Measurements from ENCODE around the gene UTP3. TPM values are rescaled to one million over a fixed set of nuclear protein-coding genes. Genes with fewer than 3 reads are reported as not detected.
A peak's percentile ranks its signal among the peaks of the same experiment; 100 is the strongest.
"Not testable (repeated sequence)": the region's sequence is repeated elsewhere in the genome, so short reads cannot be mapped to it uniquely, and the experiment has no call there.

UTP3 gene, protein sequence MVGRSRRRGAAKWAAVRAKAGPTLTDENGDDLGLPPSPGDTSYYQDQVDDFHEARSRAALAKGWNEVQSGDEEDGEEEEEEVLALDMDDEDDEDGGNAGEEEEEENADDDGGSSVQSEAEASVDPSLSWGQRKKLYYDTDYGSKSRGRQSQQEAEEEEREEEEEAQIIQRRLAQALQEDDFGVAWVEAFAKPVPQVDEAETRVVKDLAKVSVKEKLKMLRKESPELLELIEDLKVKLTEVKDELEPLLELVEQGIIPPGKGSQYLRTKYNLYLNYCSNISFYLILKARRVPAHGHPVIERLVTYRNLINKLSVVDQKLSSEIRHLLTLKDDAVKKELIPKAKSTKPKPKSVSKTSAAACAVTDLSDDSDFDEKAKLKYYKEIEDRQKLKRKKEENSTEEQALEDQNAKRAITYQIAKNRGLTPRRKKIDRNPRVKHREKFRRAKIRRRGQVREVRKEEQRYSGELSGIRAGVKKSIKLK
- 15.0 and 16.0 TPM in 2 replicates for total RNA-seq (2014; rRNA removed; shearing (Covaris generic))

DNA sequence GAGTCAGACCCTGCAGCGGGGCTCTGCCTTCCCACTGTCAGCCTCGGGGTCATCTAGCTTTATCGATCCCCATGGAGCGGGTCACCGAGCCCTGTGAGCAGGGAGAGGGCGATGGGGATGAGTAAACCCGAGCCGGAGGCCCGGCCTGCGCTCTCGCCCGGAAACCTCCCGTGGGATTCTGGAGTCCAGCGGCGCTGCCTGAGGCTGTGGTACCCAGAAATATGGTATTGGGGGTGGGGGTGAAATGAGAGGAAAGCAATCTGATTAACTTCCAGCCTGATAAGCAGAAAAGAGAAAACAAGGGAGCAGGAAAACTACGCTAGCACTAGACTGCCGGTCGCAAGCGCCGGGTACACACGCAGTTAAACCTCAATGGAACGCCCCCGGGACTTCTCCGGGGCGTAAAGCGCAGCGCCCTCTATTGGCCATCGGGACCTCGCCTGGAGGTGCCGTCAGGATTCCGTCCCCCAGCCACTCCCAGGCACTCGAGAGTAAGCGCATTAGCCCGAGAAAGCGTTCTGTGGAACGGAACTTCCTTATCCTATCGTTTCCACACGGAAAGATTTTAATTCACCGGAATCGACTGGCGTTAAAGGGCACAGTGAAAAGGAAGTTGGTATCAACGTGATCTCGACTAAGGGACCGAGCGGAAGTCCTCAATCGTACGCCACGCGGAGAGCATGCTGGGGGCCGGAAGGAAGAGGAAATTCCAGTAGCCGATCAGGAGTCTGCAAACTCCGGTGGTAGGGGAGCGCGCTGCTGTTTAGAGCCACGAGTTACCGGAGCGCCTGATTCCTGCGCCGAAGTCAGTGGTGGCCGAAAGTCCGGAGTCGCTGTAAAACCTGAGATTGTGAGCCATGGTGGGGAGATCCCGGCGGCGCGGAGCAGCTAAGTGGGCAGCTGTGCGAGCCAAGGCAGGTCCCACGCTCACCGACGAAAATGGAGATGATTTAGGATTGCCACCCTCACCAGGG lies at the start of gene UTP3:
Gene UTP3 (plus strand): TSS at position 712 of the 974 bp plus-strand sequence. CDS start 146 bp downstream, at position 858.
- peak; percentile 98 for DNase-seq (ENCODE audit: low read depth)

DNA sequence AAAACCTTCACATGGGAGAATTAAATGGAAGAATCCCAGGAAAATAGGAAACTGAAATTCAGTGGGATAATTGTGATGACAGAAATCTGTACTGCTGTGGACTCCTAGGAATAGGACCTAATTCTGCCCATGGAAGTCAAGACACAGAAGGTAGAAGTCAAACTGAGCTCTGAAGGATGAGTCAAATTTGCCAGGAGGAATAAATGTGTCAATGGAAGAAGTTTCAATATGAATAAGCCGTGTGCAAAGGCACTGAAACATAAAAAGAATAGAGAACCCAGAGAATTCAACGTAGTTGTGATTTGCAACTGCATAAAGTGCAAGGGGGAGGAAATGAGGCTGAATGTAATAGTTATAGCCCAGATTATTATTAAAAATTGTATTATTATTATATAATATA lies 48.1 kb upstream of the UTP3 start:
- DNase-seq (ENCODE audit: low read depth), result no peak

DNA sequence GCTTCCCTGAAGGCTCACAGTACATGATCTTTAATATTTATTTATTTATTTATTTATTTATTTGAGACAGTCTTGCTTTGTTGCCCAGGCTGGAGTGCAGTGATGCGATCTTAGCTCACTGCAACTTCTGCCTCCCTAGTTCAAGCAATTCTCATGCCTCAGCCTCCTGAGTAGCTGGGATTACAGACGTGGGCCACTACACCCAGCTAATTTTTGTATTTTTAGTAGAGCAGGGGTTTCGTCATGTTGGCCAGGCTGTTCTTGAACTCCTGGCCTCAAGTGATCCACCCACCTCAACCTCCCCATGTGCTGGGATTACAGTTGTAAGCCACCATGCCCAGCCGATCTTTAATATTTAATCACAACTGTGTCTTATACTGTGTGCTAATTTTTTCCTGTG lies 37.6 kb upstream of the UTP3 start:
- DNase-seq (ENCODE audit: low read depth), result not testable (repeated sequence)

DNA sequence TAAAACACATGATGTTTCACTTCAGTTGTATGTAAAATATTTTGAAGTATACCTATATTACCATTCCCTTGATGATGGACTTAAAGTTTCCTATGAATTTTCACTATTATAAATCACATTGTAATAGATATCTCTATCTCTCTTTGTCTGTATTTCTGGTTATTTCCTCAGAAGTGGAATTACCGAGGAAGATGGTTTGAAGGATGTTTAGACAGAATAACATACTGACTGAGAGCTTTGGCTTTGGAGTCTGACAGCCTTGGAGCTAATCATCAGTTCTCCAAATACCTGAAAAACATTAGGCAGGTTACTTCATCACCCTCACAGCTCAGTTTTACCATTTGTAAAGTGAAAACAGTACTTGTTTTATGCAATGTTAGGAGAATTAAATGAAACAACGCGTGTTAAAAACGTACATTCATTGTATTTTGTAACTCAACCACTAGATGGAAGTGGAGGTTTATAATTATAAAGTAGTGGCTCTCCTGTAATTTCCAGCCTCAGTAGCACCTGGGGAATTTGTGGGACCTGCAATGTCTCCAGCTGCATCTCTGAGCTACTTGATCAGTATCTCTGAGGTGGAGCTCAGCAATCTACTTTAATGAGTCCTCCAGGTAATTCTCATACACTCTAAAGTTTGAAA lies 36.3 kb upstream of the UTP3 start:
- peak; percentile 28 for DNase-seq (ENCODE audit: low read depth)

DNA sequence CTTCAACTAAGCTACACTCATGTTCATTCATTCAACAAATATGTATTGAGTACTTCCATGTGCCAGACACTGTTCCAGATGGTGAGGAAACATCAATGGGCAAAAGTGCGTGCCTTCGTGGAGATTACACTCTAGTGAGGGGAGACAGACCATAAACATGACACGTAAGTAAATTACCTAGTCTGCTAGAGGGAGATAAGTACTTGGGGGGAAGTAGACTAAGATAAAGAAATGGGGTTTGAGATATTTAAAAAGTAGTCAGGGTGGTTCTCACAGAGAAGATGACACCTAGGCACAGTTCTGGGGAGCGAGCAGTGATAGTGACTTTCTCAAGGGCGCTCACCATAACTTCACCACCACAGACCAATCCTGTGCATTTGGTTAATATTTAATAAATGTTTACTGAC lies 33.7 kb upstream of the UTP3 start:
- no peak for DNase-seq (ENCODE audit: low read depth)

DNA sequence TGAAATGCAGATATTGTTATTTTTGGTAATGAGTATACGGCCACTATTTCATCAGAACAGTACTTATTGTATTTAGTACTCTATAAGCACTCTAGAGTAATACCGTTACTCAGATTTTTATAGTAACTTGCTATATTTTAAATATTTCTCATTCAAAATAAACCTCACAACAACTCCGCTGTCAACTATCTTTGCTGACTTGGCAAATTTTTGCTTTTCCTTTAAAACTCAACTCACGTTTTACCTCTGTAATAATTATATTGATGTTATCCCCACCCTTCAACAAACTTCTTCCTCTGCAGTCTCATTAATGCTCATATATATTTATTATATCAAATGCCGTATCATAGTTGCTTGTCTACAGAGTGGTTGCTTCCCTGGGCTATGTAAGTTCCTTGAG lies 31.0 kb upstream of the UTP3 start:
- DNase-seq (ENCODE audit: low read depth), result no peak

DNA sequence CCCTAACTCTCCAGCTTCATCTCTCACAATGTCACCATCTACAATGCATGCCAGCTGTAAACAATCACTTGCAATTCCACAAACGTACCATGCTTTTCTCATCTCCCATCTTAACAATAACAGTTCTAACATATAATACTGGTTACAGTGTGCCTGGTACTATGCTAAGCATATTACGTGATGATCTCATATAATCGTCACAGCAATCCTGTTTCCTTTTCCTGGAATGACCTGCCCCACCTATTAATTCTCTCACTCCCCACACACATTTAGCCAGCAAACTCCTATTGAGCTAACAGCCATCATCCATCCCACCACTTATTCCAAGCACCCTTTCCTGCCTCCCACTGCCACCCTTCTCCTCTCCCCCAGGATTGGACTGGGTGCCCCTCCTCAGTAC lies 29.9 kb upstream of the UTP3 start:
- DNase-seq (ENCODE audit: low read depth), result no peak

DNA sequence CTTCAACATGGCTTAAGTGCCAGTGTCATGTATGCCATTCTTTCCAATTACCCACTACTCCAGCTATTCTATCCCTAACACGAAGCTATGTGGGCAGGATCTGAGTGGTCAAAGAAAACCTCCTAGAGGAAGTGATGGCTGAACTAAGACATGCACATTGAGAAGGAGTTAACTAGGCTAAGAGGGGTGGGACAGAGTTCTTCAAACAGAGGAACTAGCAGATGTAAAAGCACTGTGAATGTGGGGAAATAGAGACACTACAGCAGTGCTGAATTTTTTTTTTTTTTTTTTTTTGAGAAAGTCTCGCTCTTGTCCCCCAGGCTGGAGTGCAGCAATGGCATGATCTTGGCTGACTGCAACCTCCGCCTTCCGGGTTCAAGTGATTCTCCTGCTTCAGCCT lies 28.2 kb upstream of the UTP3 start:
- no peak for DNase-seq (ENCODE audit: low read depth)

DNA sequence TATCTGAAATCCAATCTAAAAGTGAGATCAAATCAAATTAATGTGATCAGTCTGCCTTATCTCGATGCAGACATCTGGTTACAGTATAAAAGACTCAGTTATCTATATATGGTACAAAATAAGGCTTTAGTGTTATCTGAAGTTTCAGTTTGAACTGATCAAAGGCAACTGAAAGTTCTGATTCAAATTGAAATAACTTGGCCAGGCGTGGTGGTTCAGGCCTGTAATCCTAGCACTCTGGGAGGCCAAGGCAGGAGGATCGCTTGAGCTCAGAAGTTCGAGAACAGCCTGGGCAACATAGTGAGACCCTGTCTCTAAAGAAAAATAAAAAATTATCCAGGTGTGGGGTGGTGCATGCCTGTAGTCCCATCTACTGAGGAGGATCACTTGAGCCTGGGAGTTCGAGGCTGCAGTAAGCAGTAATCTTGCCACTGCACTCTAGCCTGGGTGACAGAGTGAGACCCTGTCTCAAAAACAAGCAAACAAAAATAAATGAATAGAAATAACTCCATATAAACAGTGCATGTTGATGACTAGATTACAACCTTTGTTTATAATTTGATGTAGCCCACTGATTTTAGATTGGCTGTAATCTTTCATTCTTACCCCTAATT lies 26.9 kb upstream of the UTP3 start:
- not testable (repeated sequence) for DNase-seq (ENCODE audit: low read depth)

DNA sequence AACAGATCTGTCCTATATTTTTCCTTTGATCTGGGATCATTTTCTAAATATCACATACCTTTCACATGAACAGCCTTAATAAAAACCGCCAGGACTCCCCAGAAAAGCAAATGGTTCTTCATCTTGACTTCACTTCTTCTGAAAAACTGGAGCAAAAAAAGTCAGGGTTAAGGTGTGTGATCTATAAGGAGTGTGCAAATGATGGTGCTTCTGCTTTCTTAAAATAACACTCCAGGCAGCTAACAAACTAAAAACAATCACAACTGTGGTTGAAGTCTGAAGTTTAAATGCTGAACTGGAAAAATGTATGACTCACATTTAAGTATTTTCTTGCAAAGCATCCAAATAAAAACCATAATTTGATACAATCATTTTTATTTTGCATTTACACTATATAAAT lies 22.0 kb upstream of the UTP3 start, which contains the start of gene JCHAIN:
Gene JCHAIN (minus strand): TSS at position 140 of the 400 bp plus-strand sequence. CDS start 18 bp downstream, at position 122.
- DNase-seq (ENCODE audit: low read depth), result no peak

DNA sequence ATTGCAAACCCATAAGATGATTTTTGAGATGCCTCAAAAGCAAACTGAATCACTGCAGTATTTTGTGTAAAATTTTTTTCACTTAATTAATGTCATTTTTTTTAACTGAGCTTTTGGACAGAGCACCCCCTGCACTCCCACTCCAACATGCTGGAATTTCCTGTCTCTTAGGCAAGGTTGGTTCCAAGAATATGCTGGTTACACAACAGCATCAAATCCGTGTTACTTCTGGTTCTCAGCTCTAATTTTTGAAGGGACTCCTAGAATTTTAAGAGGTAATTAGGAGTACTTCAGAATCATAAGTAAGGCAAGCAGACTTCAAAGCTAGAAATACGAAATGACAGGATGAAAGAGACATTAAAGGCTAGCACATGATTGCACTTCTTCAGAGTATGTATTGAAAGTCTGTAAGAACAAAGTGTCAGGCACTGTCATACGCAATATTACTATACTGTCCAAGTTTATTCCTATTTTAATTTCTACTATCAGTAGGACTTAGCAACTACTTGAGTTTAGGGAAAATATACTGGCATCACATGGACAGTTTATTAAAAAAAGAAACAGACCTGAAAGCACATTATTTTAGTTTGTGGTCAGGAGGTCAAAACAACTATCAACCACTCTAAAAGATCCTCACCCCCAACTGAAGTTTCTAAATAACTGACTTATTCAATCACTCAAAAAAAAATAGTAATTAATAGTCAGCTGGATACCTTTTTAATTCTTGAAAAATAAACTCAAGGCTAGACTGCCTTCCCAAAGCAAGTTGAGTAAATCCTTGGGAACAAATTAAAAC lies 20.4 kb upstream of the UTP3 start:
- DNase-seq (ENCODE audit: low read depth), result no peak

DNA sequence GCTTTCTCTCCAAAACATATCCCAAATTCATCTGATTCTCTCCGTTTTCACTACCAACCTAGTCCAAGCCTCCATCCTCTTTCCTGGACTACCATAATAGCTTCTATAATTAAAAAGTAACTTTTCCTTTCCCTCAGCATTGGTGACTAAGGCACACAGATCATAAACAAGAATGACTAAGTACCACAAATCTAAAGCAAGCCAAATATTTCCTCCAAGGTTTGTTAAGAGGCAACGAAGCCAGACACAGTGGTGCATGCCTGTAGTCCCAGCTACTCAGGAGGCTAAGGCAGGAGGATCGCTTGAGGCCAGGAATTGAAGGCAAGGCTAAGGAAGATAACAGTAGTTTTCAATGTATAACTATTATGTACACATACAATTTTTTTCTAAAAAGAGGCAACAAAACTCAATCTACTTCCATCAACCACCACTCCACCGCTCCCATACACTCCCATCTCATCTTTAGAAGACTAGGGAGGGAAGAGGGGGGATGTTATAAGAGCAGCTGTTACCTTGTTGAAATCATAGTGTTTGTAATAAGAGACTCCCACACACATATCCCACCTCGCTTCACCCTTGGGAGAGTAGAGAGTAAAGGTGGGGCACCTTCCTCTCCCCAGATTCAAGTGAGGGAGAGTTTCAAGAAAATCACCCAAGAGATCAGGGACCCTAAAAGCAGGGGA lies 17.9 kb upstream of the UTP3 start:
- DNase-seq (ENCODE audit: low read depth), result no peak

DNA sequence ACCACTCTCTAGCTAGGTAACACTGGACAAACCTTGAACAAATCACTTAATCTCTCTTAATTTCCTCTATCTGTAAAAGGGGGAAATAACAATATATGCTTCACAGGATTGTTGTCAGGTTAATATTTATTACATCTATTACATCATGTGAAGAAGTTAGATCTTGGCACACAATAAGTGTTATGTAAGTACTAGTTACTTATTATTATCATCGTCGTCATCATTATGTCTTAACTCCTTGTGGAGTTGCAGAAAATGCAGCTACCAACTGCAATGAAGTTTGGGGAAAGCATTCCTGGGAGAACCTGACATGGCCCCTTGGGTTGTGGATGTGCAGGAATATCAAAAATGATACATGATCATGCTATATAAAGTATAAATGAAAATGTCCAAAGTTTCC lies 17.2 kb upstream of the UTP3 start:
- no peak for DNase-seq (ENCODE audit: low read depth)

DNA sequence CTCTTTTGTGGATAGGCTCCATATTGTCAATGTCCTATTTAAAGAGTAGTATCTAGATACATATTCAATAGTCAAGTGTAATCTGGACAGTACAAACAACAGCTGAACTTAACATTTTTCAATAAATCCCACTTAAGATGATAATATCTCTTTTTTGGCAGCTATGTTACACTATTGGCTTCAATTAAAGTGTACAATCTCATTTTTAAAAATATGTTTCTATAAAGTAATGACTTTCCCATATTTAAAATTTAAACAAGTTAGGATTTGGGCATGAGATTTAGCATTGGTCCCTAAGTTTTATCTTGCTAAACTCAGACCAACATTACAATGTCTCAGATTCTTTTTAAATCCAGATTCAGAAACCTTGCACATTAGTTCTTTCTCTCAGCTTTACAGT lies 14.1 kb upstream of the UTP3 start:
- DNase-seq (ENCODE audit: low read depth), result no peak

DNA sequence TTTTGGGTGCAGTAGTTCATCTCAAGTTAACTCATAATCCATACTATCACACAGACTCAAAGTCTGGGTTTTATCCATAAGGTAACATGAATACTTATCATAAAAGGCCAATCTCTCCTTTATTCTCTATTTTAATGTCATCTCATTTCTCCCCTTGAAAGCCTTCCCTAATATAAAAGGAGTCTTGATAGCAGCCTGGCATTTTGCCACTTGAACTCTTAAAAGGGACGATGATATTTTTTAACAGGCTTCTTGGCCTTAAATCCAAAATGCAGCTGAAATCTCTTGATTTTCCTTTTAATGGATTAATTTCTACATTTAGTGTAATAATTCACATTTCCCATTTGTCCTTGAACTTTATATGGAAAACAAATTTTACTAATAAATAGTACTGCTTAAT lies 13.6 kb upstream of the UTP3 start:
- no peak for DNase-seq (ENCODE audit: low read depth)

DNA sequence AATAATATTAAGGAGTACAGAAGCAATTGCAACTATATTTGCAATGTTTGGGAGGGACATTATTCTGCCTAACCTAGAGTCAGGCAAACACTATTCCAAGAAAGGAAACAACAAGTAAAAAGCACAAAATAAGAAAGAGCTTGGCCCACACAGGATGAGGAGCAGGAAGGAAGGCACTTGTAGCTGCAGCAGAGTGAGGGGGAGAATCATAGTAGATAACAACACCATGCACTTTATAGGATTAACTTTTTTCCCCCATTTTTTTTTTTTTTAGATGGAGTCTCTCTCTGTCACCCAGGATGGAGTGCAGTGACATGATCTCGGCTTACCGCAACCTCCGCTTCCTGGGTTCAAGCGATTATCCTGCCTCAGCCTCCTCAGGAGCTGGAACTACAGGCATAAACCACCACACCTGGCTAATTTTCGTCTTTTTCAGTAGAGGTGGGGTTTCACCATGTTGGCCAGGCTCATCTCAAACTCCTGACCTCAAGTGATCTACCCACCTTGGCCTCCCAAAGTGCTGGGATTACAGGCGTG lies 11.7 kb upstream of the UTP3 start:
- DNase-seq (ENCODE audit: low read depth), result no peak

DNA sequence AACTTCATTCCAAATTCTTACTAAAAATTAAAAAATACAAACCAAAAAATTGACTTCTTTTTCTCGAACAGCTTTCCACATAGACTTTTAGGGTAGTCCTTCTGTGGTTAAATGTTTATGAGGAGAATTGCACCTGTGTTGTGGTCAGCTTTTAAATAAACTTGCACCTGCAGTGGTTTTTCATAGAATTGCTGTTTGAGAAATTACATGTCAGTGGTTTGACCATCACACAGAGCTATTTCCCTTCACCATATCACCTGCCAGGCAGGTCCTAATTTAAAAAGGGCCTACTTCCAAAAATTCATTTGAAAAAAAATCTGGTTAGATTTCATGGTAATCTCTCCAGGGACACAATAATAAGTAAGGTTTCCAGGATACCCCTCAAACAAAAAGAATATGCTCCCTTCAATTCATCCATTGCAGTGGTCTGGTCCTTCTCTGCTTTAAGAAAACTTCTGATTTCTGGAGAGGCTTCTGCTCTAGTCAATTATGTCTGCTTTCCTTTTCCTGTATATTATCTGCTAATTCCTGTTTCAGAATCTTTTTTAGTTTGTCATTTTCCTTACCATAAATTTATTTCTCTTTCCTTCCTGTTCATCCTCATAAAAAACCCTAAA lies 9.8 kb upstream of the UTP3 start:
- DNase-seq (ENCODE audit: low read depth), result no peak

DNA sequence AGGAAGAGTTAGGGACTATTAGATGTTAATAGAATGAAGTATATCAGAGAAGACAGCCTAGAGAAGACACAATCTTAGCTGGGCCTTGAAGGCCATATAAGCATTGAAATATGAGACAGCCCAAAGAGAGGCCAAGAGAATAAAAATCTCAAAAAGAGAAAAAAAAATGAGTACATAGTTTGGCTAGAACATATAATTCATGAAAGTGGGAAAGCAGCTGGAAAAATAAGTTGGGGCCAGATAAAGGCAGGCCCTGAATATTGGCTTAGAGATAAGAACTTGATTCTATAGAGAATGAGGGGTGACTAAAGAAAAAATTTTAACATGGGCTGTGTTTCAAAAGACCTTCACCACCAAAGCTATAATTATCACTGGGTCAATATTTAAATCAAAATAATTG lies 7.4 kb upstream of the UTP3 start:
- DNase-seq (ENCODE audit: low read depth), result no peak

DNA sequence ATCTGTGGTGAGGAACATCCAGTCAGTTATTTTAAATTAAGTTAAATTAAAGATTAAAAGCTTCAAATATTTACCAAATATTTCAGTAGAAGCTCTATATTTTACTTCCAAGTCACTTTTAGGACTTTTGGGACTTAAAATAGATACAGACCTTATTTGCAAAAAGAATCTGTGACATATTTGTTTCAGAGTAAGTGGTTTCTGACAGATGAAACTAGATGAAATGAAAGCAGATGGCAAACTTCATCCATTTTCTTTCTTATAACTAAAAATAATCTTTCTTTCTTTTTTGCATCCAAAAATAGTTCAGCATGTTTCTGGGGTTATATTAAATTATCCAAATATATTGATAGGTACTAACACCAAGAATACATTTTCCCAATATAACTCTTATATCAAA lies 6.6 kb upstream of the UTP3 start:
- no peak for DNase-seq (ENCODE audit: low read depth)

Measured in RPMI7951 (cell line).